ENCODE results near the gene ADGRG1. TPM values are rescaled to one million over a fixed set of nuclear protein-coding genes. Genes with fewer than 3 reads are reported as not detected.

Gene ADGRG1
- total and polyA plus RNA-seq, 2 donors (not counting 1 experiment from before 2014, with no cell fraction given), result 1.6 to 1.8 TPM

DNA sequence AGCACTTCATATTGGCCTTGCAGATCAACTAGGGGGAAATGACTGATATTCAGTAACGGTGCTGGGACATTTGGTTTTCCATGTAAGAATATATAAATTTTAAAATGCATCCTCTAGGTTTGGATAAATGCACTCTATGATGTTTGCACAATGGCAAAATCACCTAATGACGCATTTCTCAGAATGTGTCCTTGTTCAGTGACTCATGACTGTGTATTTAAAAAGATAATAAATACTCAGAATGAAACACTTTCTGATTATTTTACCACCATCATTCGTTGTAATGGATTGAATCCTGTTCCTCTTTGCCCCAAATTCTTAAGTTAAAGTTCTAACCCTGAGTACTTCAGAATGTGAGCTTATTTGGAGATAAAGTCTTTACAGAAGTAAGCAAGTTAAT is 17.2 kb upstream of the ADGRG1 start:
- Histone ChIP-seq H3K27ac (ENCODE audit: insufficient read depth, low read length) (no peak overlapping the region), H3K9me3 (ENCODE audit: control insufficient read depth, insufficient read depth, low read depth, low read length) (no peaks in the 10 kb centered on the region), H3K27me3 (ENCODE audit: control insufficient read depth, insufficient read depth, low read length) (no peaks in the 10 kb centered on the region), H3K9ac (ENCODE audit: insufficient read depth, low read length) (no peak overlapping the region), H3K79me2 (ENCODE audit: control insufficient read depth, insufficient read depth, low read length) (no peaks in the 10 kb centered on the region), H2AFZ (ENCODE audit: low read length) (no peak overlapping the region), H3K4me1 (ENCODE audit: control insufficient read depth, extremely low read depth, insufficient read depth, low read length) (peaks cover 8% of the 10 kb centered on the region), H4K20me1 (ENCODE audit: control insufficient read depth, extremely low read depth, insufficient read depth, low read length) (no peaks in the 10 kb centered on the region), H3K4me3 (replicated peaks in 1 of 4; ENCODE audit: control extremely low read depth in 1 of 4, insufficient read depth in 1 of 4, low read depth in 3 of 4, low read length in 4 of 4) (no peak overlapping the region), H3K36me3 (ENCODE audit: control insufficient read depth, insufficient read depth, low read length) (no peaks in the 10 kb centered on the region), H3K4me2 (ENCODE audit: extremely low read depth, insufficient read depth, low read length) (no peak overlapping the region)
- DNase-seq (ENCODE audit: low read depth in 2 of 2), result peak; percentile 49 to 62
- TF ChIP-seq, protein P1, sequence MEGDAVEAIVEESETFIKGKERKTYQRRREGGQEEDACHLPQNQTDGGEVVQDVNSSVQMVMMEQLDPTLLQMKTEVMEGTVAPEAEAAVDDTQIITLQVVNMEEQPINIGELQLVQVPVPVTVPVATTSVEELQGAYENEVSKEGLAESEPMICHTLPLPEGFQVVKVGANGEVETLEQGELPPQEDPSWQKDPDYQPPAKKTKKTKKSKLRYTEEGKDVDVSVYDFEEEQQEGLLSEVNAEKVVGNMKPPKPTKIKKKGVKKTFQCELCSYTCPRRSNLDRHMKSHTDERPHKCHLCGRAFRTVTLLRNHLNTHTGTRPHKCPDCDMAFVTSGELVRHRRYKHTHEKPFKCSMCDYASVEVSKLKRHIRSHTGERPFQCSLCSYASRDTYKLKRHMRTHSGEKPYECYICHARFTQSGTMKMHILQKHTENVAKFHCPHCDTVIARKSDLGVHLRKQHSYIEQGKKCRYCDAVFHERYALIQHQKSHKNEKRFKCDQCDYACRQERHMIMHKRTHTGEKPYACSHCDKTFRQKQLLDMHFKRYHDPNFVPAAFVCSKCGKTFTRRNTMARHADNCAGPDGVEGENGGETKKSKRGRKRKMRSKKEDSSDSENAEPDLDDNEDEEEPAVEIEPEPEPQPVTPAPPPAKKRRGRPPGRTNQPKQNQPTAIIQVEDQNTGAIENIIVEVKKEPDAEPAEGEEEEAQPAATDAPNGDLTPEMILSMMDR (conservative IDR thresholded peaks at IDR 0.05 in 1 of 2, IDR thresholded peaks at IDR 0.05 in 1 of 2; ENCODE audit: low read depth in 1 of 2, low read length in 2 of 2), result no peak
- TF ChIP-seq EZH2 (IDR thresholded peaks at IDR 0.05; ENCODE audit: low read length, missing control alignments), result no peak

DNA sequence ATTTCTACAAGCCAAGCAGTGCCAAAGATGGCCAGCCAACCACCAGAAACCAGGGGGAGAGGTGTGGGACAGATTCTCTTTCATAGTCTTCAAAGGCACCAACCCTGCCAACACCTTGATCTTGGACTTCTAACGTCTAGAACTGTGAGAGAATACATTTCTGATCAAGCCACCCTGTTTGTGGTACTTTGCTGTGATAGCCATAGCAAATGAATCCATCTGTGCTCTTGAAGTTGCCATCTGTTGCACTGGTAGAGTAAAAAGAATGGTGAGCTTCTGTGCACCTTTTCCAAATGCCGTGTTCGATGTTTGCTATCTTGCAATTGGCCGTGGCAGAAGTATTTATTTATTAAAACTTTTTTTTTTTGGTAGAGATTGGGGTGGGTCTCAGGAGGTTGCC is 16.7 kb upstream of the ADGRG1 start:
- no peaks in the 10 kb centered on the region for H3K36me3 ChIP-seq (ENCODE audit: control insufficient read depth, insufficient read depth, low read length)
- no peak overlapping the region for H2AFZ ChIP-seq (ENCODE audit: low read length)
- H3K4me1 ChIP-seq (ENCODE audit: control insufficient read depth, extremely low read depth, insufficient read depth, low read length), result peaks cover 8% of the 10 kb centered on the region
- no peaks in the 10 kb centered on the region for H3K27me3 ChIP-seq (ENCODE audit: control insufficient read depth, insufficient read depth, low read length)
- no peaks in the 10 kb centered on the region for H4K20me1 ChIP-seq (ENCODE audit: control insufficient read depth, extremely low read depth, insufficient read depth, low read length)
- H3K9ac ChIP-seq (ENCODE audit: insufficient read depth, low read length), result no peak overlapping the region
- no peaks in the 10 kb centered on the region for H3K79me2 ChIP-seq (ENCODE audit: control insufficient read depth, insufficient read depth, low read length)
- TF ChIP-seq, protein P1 (conservative IDR thresholded peaks at IDR 0.05 in 1 of 2, IDR thresholded peaks at IDR 0.05 in 1 of 2; ENCODE audit: low read depth in 1 of 2, low read length in 2 of 2), result no peak
- TF ChIP-seq EZH2 (IDR thresholded peaks at IDR 0.05; ENCODE audit: low read length, missing control alignments), result no peak
- no peaks in the 10 kb centered on the region for H3K9me3 ChIP-seq (ENCODE audit: control insufficient read depth, insufficient read depth, low read depth, low read length)
- H3K27ac ChIP-seq (ENCODE audit: insufficient read depth, low read length), result no peak overlapping the region
- no peak overlapping the region for H3K4me3 ChIP-seq (replicated peaks in 1 of 4; ENCODE audit: control extremely low read depth in 1 of 4, insufficient read depth in 1 of 4, low read depth in 3 of 4, low read length in 4 of 4)
- DNase-seq (ENCODE audit: low read depth in 2 of 2), result no peak
- H3K4me2 ChIP-seq (ENCODE audit: extremely low read depth, insufficient read depth, low read length), result no peak overlapping the region

DNA sequence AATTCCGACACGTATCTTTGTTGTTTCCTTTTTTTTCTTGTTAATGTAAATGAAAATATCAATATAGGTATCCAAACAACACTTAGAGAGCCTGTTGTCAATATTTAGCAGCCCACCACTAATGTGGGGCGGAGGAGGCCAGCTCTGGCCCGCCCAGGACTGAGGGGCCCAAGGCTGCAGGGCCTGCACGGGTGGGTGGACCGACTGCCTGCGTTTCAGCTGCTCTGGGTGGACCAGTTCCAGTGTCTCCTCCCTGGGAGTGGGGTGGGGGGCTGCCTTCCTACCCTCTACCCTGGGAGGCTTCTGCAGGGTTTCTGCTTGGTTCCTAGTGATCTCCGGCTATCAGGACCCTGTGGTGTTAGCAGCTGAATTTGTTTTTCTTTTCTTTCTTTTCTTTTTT is 15.9 kb upstream of the ADGRG1 start:
- DNase-seq (ENCODE audit: low read depth in 2 of 2), result no peak
- no peak overlapping the region for H2AFZ ChIP-seq (ENCODE audit: low read length)
- H3K9me3 ChIP-seq (ENCODE audit: control insufficient read depth, insufficient read depth, low read depth, low read length), result no peaks in the 10 kb centered on the region
- no peaks in the 10 kb centered on the region for H3K27me3 ChIP-seq (ENCODE audit: control insufficient read depth, insufficient read depth, low read length)
- H3K4me3 ChIP-seq (replicated peaks in 1 of 4; ENCODE audit: control extremely low read depth in 1 of 4, insufficient read depth in 1 of 4, low read depth in 3 of 4, low read length in 4 of 4), result no peak overlapping the region
- H3K4me2 ChIP-seq (ENCODE audit: extremely low read depth, insufficient read depth, low read length), result no peak overlapping the region
- no peaks in the 10 kb centered on the region for H4K20me1 ChIP-seq (ENCODE audit: control insufficient read depth, extremely low read depth, insufficient read depth, low read length)
- no peak overlapping the region for H3K9ac ChIP-seq (ENCODE audit: insufficient read depth, low read length)
- TF ChIP-seq, protein P1 (conservative IDR thresholded peaks at IDR 0.05 in 1 of 2, IDR thresholded peaks at IDR 0.05 in 1 of 2; ENCODE audit: low read depth in 1 of 2, low read length in 2 of 2), result no peak
- TF ChIP-seq EZH2 (IDR thresholded peaks at IDR 0.05; ENCODE audit: low read length, missing control alignments), result no peak
- peaks cover 8% of the 10 kb centered on the region for H3K4me1 ChIP-seq (ENCODE audit: control insufficient read depth, extremely low read depth, insufficient read depth, low read length)
- no peak overlapping the region for H3K27ac ChIP-seq (ENCODE audit: insufficient read depth, low read length)
- H3K79me2 ChIP-seq (ENCODE audit: control insufficient read depth, insufficient read depth, low read length), result no peaks in the 10 kb centered on the region
- H3K36me3 ChIP-seq (ENCODE audit: control insufficient read depth, insufficient read depth, low read length), result no peaks in the 10 kb centered on the region
